Right ventricle myocardium superior (tissue), 1 donor: ENCODE results near the gene KCNK4. TPM values are rescaled to one million over a fixed set of nuclear protein-coding genes. Genes with fewer than 3 reads are reported as not detected.
"Not testable (repeated sequence)": the region's sequence is repeated elsewhere in the genome, so short reads cannot be mapped to it uniquely, and the experiment has no call there.

ENCODE experiments used
- ATAC-seq: fragments of 200-7000 bp; cut with Tn5 transposase; one replicate; pipeline ENCODE4 v1.9.1; 2020; ENCODE audit warnings: mild to moderate bottlenecking; ENCODE audit not compliant: poor library complexity
- DNase-seq: peaks from one replicate; pipeline ENCODE4 v3.0.0-alpha.2; 2020
- intact Hi-C: fragments of 100-400 bp; cut with DNase I; formaldehyde crosslinking; loops from one replicate; pipeline ENCODE4 v1.11.2; 2022
- total RNA-seq: library from RNA; stranded (reverse); fragmentation: NEBNext Ultra II Directional; extraction: Animal tissue kit (Norgen Biotek cat#: 25700); gene quantifications from one replicate; pipeline ENCODE4 v1.2.1, GENCODE V29; 2021
- donor health status: DM: no; HTN: yes; CAD: no; lungs with severe emphysema.

The KCNK4 gene
- total RNA-seq, 1 donor from 2014 or later = not detected

DNA sequence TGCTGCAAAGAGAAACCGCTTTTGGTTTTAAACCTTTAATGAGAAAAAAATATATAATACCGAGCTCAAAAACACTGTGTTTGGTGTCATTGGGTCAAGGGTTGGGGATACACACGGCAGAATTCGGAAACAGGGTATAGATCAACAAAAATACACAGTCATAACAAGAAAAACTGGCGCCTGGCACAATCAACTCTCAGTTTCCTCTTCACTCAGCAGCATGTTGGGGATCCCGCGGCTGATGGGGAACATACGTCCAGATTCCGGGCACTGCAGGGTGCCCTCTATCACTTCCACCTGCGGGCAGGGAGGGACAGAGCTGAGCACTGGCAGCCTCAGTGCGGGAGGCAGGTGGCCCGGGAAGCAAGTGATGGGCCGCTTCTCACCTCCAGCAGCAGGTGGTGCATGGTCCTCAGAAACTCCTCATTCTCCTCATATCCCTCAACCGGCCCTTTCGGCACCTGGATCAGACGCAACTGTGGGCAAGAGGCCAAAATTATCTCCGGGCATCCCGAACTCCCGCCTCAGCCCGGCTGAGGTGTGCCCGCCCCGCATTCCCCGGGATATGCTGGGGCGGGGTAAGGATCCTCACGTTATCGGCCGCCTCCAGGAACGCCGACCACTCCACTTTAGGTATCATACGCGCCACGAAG is 25.7 kb downstream of the KCNK4 start:
- intact Hi-C loops = loop anchor here (5.0 kb wide), 1 partner anchor 41 kb away; the partner anchor contains the start of gene RPS6KA4
- DNase-seq (no peak), ATAC-seq (no peak)

DNA sequence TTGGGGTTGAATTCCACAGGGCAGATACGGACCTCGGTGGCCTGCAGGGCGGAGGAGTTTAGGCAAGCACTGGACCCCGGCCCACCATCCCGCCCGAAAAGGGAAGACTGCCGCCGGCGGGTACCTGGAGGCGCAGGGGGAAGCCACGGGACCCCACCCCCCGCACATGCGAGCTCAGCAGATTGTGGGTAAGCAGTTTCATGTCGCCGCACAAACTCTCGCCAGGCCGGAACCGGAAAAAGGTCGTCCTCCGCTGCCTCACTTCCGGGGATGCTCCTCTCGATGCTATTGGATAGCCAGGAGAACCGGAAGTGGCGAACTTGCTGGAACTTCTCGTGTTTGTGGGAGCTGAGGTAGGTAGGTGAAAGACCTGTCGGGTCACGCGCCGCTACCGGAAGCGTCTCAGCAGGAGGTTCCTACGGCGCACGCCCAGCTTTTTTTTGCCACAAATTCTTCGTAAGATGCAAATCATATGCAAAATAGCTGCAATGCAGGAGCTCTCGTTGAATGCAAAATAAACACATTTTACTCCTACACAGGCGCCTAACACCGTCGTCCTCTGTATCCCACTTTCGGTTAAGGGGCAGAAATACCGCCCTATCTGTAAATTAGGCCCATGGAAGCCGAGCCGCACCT is 26.3 kb downstream of the KCNK4 start, which contains the start of gene TRMT112:
Gene TRMT112, minus strand, starts transcription at position 235 of the 636 bp plus-strand sequence. Its CDS starts 33 bp downstream, at position 202.
- DNase-seq = peak; percentile 96
- intact Hi-C loops = loop anchor here (5.0 kb wide), 1 partner anchor 40 kb away; the partner anchor contains the start of gene RPS6KA4
- ATAC-seq = peak; percentile 85

DNA sequence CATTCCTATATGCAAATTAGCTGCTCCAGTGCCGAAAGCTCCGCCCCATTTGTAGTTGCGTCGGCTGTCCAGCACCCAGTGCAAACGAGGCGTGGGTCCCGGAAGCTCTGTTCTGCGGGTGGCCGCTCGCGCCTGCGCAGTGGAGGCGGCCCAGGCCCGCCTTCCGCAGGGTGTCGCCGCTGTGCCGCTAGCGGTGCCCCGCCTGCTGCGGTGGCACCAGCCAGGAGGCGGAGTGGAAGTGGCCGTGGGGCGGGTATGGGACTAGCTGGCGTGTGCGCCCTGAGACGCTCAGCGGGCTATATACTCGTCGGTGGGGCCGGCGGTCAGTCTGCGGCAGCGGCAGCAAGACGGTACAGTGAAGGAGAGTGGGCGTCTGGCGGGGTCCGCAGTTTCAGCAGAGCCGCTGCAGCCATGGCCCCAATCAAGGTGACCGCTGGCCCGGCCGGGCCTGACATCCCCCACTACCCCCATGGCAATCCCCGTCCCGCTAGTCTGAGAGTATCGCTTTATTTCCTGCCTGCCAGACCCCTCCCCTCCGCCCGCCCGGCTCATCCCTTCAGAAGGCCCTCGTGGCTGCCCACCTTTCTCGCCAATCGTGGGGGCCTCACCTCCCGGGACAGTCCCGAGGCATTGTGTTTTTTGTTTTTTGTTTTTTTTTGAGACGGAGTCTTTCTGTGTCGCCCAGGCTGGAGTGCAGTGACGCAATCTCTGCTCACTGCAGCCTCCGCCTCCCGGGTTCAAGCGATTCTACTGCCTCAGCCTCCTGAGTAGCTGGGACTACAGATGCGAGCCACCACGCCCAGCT is 27.1 kb downstream of the KCNK4 start, which contains the start of gene PRDX5:
Gene PRDX5, plus strand, starts transcription at position 161 of the 805 bp plus-strand sequence. Its CDS starts 95 bp downstream, at position 256.
- intact Hi-C loops = loop anchor here (5.0 kb wide), 1 partner anchor 39 kb away; the partner anchor contains the start of gene RPS6KA4
- ATAC-seq = peak; percentile 92
- peak; percentile 98 for DNase-seq

DNA sequence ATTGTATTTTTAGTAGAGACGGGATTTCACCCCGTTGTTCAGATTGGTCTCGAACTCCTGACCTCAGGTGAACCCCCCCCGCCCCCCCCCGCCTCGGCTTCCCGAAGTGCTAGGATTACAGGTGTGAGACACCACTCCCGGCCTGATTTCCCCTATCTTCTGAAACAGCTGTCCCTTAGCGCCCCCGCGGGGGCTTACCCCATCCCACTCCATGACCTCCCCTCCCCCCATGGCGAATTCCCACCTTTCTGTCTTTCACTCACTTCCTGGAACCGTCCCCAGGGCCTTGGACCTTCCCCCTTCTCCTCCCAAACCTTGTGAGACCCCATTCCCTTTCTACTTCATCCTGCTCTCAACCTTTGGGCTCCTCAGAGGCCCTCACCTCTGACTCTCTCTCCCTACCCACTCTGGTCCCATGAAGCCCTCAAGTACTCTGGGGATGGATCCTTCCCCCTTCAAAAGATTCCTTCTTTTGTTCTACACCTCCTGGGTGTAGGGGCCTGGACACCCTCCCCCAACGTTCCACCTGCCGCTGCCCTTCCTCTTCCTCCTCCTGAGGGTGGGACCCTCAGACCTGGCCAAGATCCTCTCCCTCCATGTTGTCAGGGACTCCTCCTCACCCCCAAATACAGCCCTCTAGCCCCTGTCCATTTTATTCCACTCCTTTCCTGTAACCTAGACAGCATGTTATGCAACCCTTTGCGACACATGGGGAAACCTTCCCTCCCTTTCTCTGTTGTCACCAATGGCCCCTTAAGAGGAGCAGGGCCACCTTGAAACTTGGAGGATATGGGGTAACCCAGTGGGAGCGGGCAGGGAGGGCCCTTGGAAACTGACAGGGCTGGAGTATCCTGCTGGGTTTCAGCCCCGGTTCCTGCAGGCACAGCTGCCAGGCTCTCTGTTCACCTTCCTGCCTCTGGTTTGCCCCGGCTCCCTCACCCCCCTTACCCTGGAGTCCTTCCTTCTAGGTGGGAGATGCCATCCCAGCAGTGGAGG is 28.0 kb downstream of the KCNK4 start:
- DNase-seq = no peak
- intact Hi-C loops = loop anchor here (5.0 kb wide), 1 partner anchor 38 kb away; the partner anchor contains the start of gene RPS6KA4

DNA sequence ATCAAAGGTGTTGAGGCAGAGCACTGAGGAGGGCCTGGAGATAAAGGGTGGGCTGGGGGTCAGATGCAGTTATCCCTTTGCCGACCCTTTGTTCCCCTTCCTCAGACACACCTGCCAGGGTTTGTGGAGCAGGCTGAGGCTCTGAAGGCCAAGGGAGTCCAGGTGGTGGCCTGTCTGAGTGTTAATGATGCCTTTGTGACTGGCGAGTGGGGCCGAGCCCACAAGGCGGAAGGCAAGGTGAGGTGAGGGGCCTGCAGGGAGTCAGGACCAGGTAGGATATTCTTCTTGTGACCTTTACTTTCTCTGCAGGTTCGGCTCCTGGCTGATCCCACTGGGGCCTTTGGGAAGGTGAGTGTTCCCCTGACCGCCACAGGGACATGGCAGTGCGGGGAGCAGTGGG is 29.5 kb downstream of the KCNK4 start:
- intact Hi-C loops = no loop called here
- ATAC-seq = no peak
- no peak for DNase-seq

More for the DNA sequence above, 28.0 kb downstream of the KCNK4 start:
- no peak for ATAC-seq

DNA sequence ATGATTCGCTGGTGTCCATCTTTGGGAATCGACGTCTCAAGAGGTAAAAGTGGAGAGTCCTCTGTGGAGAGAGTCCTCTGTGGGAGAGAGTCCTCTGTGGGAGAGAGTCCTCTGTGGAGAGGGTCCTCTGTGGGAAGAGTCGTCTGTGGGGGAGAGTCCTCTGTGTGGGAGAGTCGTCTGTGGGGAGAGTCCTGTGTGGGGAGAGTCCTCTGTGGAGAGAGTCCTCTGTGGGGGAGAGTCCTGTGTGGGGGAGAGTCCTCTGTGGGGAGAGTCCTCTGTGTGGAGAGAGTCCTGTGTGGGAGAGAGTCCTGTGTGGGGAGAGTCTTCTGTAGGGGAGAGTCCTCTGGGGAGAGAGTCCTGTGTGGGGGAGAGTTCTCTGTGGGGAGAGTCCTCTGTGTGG is 29.9 kb downstream of the KCNK4 start:
- intact Hi-C loops = no loop called here
- no peak for ATAC-seq
- no peak for DNase-seq

DNA sequence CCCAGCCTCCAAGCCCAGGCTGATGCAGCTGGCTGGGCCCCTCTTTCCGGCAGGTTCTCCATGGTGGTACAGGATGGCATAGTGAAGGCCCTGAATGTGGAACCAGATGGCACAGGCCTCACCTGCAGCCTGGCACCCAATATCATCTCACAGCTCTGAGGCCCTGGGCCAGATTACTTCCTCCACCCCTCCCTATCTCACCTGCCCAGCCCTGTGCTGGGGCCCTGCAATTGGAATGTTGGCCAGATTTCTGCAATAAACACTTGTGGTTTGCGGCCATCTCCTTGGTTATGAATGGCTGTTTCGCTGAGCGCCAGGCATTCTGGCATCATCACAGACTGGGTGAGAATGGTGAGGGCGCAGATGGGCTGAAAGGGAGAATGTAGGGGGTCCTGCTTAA is 30.4 kb downstream of the KCNK4 start:
- intact Hi-C loops = no loop called here
- ATAC-seq (no peak), DNase-seq (no peak)

DNA sequence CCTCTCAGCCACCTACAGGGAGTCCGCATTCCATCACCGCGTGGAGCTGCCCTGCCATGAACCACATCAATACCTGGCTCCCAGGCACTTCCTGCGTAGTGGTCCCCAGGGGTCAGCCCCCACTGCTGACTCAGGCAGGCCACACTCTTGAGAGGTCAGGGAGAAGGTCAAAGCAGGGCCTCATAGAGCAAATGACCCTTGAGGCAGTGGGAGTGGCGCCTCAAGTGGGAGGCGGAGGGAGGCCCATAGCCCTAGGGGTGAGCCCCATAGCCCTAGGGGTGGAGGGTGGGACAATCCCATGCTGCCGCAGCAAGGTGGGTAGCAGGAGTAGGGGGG is 31.8 kb downstream of the KCNK4 start:
- ATAC-seq (no peak), DNase-seq (no peak)
- intact Hi-C loops = no loop called here

DNA sequence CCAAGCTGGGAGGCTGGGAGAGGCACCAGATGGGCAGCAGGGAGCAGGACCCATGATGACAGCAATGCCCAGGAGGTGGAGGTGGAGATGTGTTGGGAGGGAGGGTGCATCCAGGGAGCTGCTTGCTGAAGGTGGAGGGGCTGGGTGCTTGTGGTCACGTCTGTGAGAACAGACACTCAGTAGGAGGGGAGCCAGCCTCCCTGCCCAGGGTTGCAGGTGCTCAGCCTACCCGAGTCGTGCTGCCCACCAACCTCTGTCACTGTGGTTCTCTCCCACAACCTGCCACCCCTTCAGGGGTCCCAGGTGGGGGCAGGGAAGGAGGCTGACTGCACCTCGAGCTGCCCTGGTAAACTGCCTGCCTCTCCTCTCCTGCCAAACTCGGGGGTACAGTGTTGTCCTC is 32.3 kb downstream of the KCNK4 start:
- no peak for ATAC-seq
- no peak for DNase-seq
- intact Hi-C loops = no loop called here

DNA sequence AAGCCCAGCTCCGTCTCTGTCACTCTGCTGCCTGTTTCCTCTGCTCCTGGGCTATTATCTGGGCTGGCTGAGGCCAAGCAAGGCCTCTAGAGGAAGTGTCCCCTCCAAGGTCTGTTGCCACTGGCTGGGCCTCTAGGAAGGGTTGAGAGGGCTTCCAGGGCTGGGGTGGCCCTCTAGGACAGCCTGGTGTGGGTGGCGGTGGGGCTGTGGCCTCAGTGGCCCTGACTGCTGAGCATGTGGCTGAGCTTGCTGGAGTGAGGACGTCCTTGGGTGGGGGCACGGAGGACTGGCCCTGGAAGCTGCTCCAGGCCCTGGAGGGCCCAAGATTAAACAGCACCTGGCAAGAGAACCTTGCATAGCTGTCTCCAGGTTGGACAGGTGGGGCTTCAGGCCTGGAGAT is 32.9 kb downstream of the KCNK4 start:
- intact Hi-C loops, DNase-seq, ATAC-seq: not testable (repeated sequence)

DNA sequence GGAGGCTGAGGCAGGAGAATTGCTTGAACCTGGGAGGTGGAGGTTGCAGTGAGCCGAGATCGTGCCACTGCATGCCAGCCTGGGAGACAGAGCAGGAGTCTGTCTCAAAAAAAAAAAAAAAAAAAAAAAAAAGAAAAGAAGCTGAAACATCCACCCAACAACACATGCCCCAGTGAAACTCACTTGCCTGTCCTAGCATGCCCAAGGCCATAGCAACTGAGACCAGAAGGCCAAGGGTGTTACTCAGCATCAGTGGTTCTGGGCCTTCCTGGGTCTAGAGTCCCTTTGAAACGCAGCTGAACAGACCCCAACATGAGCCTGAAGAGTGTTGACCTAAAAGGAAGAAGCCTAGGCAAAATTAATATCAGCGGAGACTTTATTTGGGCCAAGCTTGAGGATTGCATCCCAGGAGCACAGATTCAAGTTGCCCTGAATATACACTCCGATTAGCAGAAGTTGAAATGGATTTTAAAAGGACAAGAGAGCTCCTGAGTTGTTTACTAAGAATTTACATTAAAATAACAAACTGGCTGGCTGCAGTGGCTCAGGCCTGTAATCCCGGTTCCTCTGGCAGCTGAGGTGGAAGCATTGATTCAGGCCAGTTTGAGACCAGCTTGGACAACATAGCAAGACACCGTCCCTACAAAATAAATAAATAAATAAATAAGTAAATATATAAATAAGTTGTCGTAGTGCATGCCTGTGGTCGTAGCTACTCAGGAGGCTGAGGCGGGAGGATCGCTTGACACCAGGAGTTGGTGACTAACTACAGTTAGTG is 33.8 kb downstream of the KCNK4 start:
- DNase-seq = no peak
- intact Hi-C loops = no loop called here

DNA sequence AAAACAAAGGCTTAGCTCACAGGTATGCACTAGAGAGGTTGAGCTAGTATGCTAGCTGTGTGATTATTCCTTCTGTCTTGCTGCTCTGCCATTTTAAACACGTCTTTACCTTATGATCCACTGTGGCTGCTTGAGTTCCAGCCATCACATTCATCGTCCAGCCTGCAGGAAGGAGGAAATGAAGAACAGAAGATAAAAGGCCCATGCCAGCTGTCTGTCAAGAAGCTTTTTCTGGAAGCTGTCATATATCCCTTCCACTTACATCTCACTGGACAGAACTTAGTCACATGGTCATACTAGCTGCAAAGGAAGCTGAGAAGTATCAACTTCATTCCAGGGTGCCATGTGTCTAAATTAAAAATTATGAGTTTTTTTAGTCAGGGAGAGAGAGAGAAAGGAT is 36.3 kb downstream of the KCNK4 start:
- intact Hi-C loops = no loop called here
- ATAC-seq (no peak), DNase-seq (no peak)

More for the DNA sequence above, 33.8 kb downstream of the KCNK4 start:
- no peak for ATAC-seq

DNA sequence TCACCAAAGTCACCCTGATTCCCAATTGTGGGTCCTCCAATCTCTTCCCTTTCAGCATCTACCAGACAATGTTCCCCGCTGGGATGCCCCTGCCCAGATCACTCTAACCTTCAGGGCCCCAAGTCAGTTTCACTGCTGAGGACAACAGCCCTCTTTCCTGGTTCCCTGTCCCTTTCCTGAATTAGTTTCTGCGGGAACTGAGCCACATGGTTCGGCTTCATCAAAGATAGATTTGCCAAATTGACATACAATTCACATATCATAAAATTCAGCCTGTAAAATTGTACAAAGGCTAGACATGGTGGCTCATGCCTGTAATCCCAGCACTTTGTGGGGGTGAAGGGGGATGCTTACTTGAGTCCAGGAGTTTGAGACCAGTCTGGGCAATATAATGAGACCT is 36.9 kb downstream of the KCNK4 start:
- no peak for ATAC-seq
- intact Hi-C loops = no loop called here

DNA sequence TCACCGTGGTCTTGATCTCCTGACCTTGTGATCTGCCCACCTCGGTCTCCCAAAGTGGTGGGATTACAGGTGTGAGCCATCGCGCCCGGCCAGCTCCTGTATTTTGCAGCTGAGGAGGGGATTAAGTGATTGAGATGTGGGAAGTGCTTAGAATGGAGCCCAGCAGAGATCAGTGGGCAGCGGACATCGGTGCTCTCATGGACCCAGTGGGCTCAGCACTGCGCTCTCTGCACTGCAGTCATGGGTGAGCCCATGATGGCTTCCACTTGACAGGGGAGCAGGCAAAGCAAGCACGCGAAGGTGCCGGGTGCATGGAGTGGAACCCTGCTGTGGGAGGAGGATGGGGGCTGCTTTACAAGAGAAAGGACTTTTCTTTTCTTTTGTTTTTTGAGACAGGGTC is 39.8 kb downstream of the KCNK4 start:
- ATAC-seq (no peak), DNase-seq (no peak)
- intact Hi-C loops = no loop called here

More for the DNA sequence above, 36.9 kb downstream of the KCNK4 start:
- DNase-seq = no peak

DNA sequence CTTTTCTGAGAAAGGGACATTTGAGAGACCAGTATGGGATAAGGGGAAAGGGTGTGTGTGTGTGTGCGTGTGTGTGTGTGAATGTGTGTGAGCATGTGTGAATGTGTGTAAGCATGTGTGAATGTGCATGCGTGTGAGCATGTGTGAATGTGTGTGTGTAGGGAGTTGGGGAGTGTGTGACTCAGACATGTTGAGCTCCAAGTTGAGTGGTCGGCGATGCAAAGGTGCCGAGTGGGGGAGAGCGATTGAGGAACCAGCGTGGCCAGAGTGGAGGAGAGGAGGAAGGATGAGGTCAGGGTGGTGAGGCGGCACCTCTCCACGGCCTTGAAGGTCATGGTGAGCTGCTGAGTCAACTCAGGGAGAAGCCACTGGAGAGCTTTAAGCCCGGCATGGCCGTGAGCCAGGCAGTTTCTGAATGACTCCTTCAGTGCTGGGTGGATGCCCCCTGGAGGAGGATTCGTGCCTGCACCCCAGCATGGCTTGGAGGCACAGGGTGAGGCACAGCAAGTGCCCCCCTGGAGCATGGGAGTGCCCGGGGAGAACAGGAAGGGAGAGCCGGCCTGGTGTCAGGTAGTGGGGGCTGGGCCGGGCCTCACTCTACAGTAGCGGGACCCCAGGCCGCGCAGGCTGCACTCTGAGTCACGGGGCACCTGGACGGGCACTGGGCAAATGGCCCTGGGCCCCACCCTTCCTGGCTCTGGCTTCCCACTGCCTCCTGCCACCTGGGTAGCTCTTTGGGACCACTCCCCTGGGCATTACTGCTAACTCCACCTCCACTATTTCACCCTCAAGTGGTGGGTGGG is 40.7 kb downstream of the KCNK4 start:
- intact Hi-C loops = no loop called here

DNA sequence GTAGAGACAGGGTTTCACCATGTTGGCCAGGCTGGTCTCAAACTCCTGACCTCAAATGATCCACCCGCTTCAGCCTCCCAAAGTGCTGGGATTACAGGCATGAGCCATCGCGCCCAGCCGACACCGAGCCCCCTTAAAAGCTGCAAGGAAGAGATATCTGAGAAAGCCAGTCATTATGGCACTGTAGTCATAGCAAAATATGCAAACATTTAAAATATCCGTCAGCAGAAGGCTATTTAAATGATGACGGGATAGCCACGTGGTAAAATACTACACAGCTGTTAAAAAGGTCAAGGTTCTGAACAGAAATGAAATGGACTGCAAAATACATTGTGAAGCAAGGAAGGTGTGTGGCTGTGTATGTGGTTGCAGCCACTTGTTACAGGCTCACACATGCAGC is 42.5 kb downstream of the KCNK4 start:
- no peak for ATAC-seq
- intact Hi-C loops = no loop called here
- DNase-seq = no peak

More for the DNA sequence above, 40.7 kb downstream of the KCNK4 start:
- DNase-seq (peak; percentile 88), ATAC-seq (peak; percentile 71)
